Suprapubic skin (tissue), 4 donors: ENCODE data around the gene PABPN1.
"Not testable (repeated sequence)": the region's sequence is repeated elsewhere in the genome, so short reads cannot be mapped to it uniquely, and the experiment has no call there.

Experiments used
- CTCF ChIP-seq, 2 donors: fragments of 200-600 bp in 1 of 2; fragments of 450-650 bp in 1 of 2; sonication (generic) in 1 of 2; IDR thresholded peaks; one replicate each; pipeline ENCODE4 v1.5.1; 2016 to 2019; ENCODE audit warnings: antibody characterized with exemption in 2 of 2, mild to moderate bottlenecking in 1 of 2, moderate library complexity in 1 of 2
- POLR2A ChIP-seq, 2 donors: fragments of 450-650 bp; IDR thresholded peaks; one replicate each; pipeline ENCODE4 v1.6.1; 2017; ENCODE audit warnings: antibody characterized with exemption in 2 of 2, mild to moderate bottlenecking in 2 of 2, moderate library complexity in 2 of 2
- POLR2AphosphoS5 ChIP-seq, 3 donors: sonication (generic); formaldehyde crosslinking; IDR thresholded peaks; one replicate each; pipeline ENCODE4 v1.6.1; 2017; ENCODE audit warnings: antibody characterized with exemption in 3 of 3

- TF ChIP-seq CTCF, POLR2A, POLR2AphosphoS5 (IDR thresholded peaks at IDR 0.05): not testable (repeated sequence)
These were observed 4.5 kb downstream of the PABPN1 start for GRCh38 chr14:23325746-23326145.
